ENCODE results near the gene STIM2.
"Not testable (repeated sequence)": the region's sequence is repeated elsewhere in the genome, so short reads cannot be mapped to it uniquely, and the experiment has no call there.

Gene STIM2

DNA sequence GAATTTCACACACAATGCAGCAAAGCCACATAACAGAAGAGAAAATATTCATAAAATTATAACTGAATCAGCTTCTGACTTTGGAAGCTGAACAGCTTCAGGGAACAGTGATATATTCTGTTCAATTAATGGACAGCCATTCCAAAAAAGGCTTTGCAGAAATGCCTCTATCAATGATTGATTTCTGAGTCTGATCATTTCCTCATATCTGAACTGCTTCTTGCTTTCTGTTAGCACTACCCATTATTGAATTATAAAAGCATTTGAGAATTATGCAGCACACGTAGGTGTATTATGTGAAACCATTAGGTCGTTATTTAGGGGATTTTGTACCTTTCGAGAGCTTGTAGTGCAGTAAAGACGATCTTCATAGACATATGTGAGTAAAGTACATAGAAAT is 159.6 kb downstream of the STIM2 start:
- TF ChIP-seq, protein P1, sequence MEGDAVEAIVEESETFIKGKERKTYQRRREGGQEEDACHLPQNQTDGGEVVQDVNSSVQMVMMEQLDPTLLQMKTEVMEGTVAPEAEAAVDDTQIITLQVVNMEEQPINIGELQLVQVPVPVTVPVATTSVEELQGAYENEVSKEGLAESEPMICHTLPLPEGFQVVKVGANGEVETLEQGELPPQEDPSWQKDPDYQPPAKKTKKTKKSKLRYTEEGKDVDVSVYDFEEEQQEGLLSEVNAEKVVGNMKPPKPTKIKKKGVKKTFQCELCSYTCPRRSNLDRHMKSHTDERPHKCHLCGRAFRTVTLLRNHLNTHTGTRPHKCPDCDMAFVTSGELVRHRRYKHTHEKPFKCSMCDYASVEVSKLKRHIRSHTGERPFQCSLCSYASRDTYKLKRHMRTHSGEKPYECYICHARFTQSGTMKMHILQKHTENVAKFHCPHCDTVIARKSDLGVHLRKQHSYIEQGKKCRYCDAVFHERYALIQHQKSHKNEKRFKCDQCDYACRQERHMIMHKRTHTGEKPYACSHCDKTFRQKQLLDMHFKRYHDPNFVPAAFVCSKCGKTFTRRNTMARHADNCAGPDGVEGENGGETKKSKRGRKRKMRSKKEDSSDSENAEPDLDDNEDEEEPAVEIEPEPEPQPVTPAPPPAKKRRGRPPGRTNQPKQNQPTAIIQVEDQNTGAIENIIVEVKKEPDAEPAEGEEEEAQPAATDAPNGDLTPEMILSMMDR (IDR thresholded peaks at IDR 0.05; ENCODE audit: low read depth, low read length, missing control alignments), result no peak
- DNase-seq (ENCODE audit: extremely low read depth, low read depth), result no peak
- no peak overlapping the region for H3K4me3 ChIP-seq (replicated peaks; ENCODE audit: low read depth, low read length)

- H3K4me3 ChIP-seq (replicated peaks; ENCODE audit: low read depth, low read length), result no peak overlapping the region
- DNase-seq (ENCODE audit: extremely low read depth, low read depth), result no peak
- TF ChIP-seq, protein P1 (IDR thresholded peaks at IDR 0.05; ENCODE audit: low read depth, low read length, missing control alignments), result no peak
Measured at GRCh38 chr4:27020603-27021002, 160.0 kb downstream of the STIM2 start.

GRCh38 chr4:27022963-27023362 is 162.3 kb downstream of the STIM2 start:
- H3K4me3 ChIP-seq (replicated peaks; ENCODE audit: low read depth, low read length), result no peak overlapping the region
- no peak for DNase-seq (ENCODE audit: extremely low read depth, low read depth)
- TF ChIP-seq, protein P1 (IDR thresholded peaks at IDR 0.05; ENCODE audit: low read depth, low read length, missing control alignments), result no peak

DNA sequence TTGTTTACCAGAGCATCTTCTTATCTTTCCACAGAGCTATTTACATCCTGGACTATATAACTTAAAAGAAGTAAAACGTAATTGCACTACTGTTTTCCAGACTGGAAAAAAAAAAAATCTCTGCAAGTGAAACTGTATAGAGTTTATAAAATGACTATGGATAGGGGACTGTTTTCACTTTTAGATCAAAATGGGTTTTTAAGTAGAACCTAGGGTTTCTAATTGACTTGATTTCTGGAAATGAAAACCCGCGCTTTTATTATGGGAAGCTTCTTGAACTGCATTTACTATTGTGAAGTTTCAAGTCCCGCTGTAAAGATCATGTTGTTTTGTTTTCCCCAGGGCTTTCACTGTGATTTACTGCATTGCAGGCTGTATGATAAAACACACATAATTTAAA is 162.7 kb downstream of the STIM2 start:
- DNase-seq (ENCODE audit: extremely low read depth, low read depth), result no peak
- TF ChIP-seq, protein P1 (IDR thresholded peaks at IDR 0.05; ENCODE audit: low read depth, low read length, missing control alignments), result no peak
- no peak overlapping the region for H3K4me3 ChIP-seq (replicated peaks; ENCODE audit: low read depth, low read length)

- H3K4me3 ChIP-seq (replicated peaks; ENCODE audit: low read depth, low read length), result no peak overlapping the region
- TF ChIP-seq, protein P1 (IDR thresholded peaks at IDR 0.05; ENCODE audit: low read depth, low read length, missing control alignments), result no peak
- DNase-seq (ENCODE audit: extremely low read depth, low read depth), result no peak
Measured at GRCh38 chr4:27024805-27025204, 164.2 kb downstream of the STIM2 start.

DNA sequence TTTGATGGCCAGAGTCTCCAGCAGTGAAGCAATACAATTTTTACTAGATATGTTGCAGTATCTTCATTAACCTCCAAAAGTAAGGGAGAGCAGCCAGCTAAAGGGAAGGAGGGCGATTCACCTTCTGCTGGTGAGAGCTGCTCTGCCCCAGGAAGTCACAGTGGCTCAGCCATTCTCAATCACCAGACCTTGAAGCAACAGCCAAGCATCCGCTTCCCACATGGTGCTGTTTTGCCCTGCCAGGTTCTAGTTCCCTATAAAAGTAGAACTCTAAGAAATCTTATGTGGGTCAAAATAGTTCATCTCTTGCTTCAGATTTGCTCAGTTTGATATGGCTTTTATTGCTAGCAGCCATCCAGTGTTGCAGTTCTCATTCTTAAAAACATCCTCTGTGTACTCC is 166.8 kb downstream of the STIM2 start:
- no peak overlapping the region for H3K4me3 ChIP-seq (replicated peaks; ENCODE audit: low read depth, low read length)
- TF ChIP-seq, protein P1 (IDR thresholded peaks at IDR 0.05; ENCODE audit: low read depth, low read length, missing control alignments), result no peak
- DNase-seq (ENCODE audit: extremely low read depth, low read depth), result no peak

DNA sequence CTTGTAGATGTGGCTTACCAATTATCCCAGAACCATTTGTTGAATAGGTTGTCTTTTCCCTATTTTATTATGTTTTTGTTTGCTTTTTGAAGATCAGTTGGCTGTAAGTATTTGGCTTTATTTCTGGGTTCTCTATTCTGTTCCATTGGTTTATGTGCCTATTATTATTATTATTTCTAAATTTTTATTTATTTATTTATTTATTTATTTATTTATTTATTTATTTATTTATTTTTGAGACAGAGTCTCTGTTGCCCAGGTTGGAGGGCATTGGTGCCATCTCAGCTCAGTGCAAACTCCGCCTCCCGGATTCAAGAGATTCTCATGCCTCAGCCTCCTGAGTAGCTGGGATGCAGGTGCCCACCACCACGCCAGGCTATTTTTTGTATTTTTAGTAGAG is 174.5 kb downstream of the STIM2 start:
- H3K4me3 ChIP-seq (replicated peaks; ENCODE audit: low read depth, low read length); DNase-seq (ENCODE audit: extremely low read depth, low read depth): not testable (repeated sequence)
